ENCODE data around the gene CYBA. TPM values are rescaled to one million over a fixed set of nuclear protein-coding genes. Genes with fewer than 3 reads are reported as not detected.

CYBA gene
- total and polyA plus RNA-seq, 2 of the 13 experiments (the other 11 are each of a cell fraction or from before 2014, with no cell fraction given) = 196 to 250 TPM

DNA sequence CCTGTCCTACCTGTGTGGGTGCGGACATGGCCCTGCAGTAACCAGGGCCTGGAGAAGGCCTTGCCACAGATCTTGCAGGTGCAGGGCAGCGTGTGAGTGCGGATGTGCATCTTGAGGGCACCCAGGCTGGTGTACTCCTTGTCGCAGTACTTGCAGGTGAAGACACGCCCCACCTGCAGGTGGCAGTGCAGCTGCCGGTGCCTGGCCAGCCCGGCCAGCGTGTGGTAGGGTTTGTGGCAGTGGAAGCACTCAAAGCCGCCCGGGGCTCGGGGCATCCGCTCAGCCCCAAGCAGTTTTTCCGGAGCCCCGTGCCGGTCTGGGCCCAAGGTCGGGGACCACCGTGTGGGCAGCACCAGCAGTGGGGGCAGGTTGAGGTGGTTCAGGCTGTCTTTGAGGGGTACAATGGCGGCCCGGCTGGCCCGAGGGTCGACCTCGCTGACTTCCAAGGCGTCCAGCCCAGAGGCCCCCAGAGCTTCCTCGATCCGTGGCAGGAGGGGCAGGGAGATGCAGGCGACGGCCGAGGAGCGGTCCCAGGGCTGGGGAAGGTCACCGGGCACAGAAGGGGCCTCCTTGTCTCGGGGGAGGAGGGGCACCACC, 30.3 kb upstream of the CYBA start (continued):
- TF ChIP-seq ZZZ3 (CRISPR knock-in tag; IDR thresholded peaks at IDR 0.05; ENCODE audit: borderline replicate concordance) = no peak
- TF ChIP-seq CHD4 (IDR thresholded peaks at IDR 0.05; ENCODE audit: borderline replicate concordance, low read length) = no peak
- TF ChIP-seq THRA (CRISPR knock-in tag; IDR thresholded peaks at IDR 0.05; ENCODE audit: borderline replicate concordance) = 0 out of 2 replicates have a peak, but pooled peaks have one; percentile 11
- TF ChIP-seq ZBTB1 (CRISPR knock-in tag; IDR thresholded peaks at IDR 0.05; ENCODE audit: borderline replicate concordance) = no peak
- TF ChIP-seq KAT7 (CRISPR knock-in tag; IDR thresholded peaks at IDR 0.05; ENCODE audit: borderline replicate concordance) = no peak
- no peak for TF ChIP-seq ZNF337 (CRISPR knock-in tag; IDR thresholded peaks at IDR 0.05; ENCODE audit: borderline replicate concordance, low read depth)
- TF ChIP-seq ZNF557 (CRISPR knock-in tag; IDR thresholded peaks at IDR 0.05) = no peak
- TF ChIP-seq ZNF10 (CRISPR knock-in tag; IDR thresholded peaks at IDR 0.05; ENCODE audit: borderline replicate concordance, low read depth) = no peak
- no peak for TF ChIP-seq GZF1 (CRISPR knock-in tag; IDR thresholded peaks at IDR 0.05)
- TF ChIP-seq KAT2B (IDR thresholded peaks at IDR 0.05; ENCODE audit: borderline replicate concordance, low read depth, low read length) = no peak
- no peak for TF ChIP-seq GLI4 (CRISPR knock-in tag; IDR thresholded peaks at IDR 0.05; ENCODE audit: borderline replicate concordance)
- TF ChIP-seq, protein P1, sequence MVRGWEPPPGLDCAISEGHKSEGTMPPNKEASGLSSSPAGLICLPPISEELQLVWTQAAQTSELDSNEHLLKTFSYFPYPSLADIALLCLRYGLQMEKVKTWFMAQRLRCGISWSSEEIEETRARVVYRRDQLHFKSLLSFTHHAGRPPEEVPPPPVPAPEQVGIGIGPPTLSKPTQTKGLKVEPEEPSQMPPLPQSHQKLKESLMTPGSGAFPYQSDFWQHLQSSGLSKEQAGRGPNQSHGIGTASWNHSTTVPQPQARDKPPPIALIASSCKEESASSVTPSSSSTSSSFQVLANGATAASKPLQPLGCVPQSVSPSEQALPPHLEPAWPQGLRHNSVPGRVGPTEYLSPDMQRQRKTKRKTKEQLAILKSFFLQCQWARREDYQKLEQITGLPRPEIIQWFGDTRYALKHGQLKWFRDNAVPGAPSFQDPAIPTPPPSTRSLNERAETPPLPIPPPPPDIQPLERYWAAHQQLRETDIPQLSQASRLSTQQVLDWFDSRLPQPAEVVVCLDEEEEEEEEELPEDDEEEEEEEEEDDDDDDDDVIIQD (CRISPR knock-in tag; IDR thresholded peaks at IDR 0.05; ENCODE audit: low read depth) = 0 out of 2 replicates have a peak, but pooled peaks have one; percentile 34
- TF ChIP-seq MAF1 (CRISPR knock-in tag; IDR thresholded peaks at IDR 0.05; ENCODE audit: borderline replicate concordance) = no peak
- no peak for TF ChIP-seq REL (CRISPR knock-in tag; conservative IDR thresholded peaks at IDR 0.05)
- peak; percentile 44 for TF ChIP-seq YY1 (IDR thresholded peaks at IDR 0.05; ENCODE audit: insufficient read depth, insufficient replicate concordance, low read depth, low read length)
- TF ChIP-seq BCL6 (CRISPR knock-in tag; IDR thresholded peaks at IDR 0.05) = 0 out of 2 replicates have a peak, but pooled peaks have one; percentile 22
- TF ChIP-seq ISL2 (CRISPR knock-in tag; IDR thresholded peaks at IDR 0.05) = no peak
- TF ChIP-seq, protein P2, sequence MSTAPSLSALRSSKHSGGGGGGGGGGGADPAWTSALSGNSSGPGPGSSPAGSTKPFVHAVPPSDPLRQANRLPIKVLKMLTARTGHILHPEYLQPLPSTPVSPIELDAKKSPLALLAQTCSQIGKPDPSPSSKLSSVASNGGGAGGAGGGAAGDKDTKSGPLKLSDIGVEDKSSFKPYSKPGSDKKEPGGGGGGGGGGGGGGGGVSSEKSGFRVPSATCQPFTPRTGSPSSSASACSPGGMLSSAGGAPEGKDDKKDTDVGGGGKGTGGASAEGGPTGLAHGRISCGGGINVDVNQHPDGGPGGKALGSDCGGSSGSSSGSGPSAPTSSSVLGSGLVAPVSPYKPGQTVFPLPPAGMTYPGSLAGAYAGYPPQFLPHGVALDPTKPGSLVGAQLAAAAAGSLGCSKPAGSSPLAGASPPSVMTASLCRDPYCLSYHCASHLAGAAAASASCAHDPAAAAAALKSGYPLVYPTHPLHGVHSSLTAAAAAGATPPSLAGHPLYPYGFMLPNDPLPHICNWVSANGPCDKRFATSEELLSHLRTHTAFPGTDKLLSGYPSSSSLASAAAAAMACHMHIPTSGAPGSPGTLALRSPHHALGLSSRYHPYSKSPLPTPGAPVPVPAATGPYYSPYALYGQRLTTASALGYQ (CRISPR knock-in tag; IDR thresholded peaks at IDR 0.05) = no peak
- TF ChIP-seq SIX1 (CRISPR knock-in tag; IDR thresholded peaks at IDR 0.05; ENCODE audit: borderline replicate concordance) = no peak
- no peak for TF ChIP-seq GMEB1 (CRISPR knock-in tag; IDR thresholded peaks at IDR 0.05; ENCODE audit: borderline replicate concordance)
- TF ChIP-seq ZNF558 (CRISPR knock-in tag; IDR thresholded peaks at IDR 0.05; ENCODE audit: borderline replicate concordance) = no peak
- no peak for TF ChIP-seq CCAR2 (optimal IDR thresholded peaks at IDR 0.05; ENCODE audit: low read depth, low read length)
